ENCODE data around the gene CTR9.

The CTR9 gene

DNA sequence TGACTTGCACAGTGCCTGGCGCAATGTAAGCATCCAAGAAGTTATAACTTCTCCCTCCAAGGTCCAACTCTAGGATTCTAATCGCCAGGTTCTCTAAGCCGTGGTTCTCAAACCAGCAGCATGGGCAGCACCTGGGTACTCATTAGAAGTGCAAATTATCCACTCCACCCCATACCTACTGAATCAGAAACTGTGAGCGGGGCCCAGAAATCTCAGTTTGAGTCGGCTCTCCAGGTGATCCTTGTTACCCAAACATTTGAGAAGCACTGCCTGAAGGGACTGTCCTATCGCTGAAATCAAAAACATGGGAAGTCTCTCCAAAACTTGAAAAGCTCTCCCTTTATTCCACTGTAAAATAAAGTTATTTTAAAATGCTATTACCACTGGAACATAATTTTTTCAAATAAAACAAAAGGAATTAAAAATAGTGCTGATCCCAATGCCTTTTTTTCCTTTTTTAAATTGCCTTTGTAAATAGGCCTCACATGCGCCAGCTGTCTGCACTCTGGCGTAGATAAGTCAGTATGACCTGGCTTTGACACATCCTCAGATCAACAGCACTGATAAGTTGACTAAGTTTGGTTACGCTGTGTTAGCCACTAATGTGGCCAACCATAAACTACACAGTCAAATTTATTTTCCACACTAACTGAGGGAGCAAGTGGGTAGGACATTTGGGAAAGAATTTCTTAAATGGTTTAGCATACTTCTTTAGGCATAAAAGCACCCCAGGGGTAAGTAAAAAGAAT lies 8.4 kb upstream of the CTR9 start:
- no peak for DNase-seq (ENCODE audit: low read depth in 2 of 2)

DNA sequence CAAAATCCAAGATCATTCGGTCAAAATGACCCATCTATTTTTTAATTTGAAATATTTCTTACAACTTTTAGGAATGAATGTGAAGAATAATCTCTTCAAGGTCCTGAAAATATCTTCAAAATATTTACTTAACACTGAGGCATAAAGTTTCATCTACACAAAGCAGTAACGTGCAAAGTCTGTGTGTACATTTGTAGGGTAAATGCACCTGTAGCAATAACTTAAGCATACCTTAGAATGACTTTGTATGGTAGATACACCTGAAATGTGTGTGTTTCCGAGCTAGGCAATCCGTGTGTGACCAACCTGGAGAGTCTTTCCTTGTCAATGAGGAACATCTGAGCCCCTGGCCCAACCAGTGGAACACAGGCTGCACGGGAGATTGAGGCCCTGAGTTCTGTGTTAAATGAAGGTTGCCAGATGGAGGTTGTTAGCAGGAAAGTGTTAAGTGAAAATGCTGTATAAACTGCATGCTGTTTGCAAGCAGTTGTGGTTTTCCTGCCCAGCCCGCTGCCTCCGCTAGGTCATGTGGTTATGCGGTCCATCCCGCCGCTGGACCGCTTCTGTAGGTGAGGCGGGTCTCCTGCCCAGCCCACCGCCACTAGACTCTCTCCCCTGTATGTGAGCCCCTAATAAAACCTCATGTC lies 7.6 kb upstream of the CTR9 start:
- DNase-seq (ENCODE audit: low read depth in 2 of 2): no peak

DNA sequence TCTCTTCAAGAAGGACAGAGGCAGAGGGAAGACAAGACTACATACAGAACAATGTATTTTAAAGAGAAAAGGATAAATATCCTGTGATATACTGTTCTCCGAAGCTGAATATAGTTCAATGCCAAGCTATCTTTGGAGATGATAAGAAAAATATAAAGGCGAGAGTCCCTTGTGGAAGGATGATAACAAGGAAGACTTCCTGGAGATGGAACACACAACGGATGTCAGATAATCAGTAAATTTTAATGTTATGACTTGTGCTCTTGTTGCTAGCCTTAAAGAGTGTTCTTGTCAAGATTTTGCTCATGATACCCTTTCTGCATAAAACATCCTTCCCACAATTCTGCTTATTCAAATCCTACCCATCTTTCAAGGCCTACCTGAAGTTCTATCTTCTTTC lies 6.8 kb upstream of the CTR9 start:
- no peak for DNase-seq (ENCODE audit: low read depth in 2 of 2)

DNA sequence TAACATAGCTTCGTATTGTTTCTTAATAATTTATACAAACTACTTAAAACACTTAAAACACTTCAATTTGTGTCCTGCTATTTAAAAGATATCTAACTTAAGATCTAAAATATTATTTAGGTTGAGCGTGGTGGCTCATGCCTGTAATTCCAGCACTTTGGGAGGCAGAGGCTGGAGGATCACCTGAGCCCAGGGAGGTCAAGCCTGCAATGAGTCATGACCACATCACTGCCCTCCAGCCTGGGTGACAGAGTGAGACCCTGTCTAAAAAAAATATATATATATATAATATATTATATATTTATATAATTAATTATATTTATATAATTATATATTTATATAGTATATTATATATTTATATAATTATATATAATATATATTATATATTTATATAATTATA lies 4.2 kb upstream of the CTR9 start:
- no peak for DNase-seq (ENCODE audit: low read depth in 2 of 2)

DNA sequence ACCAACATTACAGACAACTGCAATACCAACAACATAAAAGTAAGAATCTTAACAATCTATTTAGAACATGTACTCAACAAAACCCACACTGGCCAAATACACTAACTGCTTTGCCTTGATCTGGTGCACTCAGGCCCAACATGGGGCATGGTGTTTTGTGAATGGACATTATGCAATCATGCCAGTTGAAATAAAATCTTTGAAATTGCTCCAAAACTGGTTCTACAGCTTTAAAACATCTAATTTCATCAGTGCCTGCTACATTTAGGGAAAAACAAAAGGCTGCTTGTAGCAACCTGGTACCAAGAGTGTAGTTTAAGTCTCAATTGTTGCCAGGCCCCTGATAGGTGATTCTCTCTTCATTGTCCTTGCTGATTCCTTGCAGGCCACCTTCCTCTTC lies 3.3 kb upstream of the CTR9 start:
- no peak for DNase-seq (ENCODE audit: low read depth in 2 of 2)

DNA sequence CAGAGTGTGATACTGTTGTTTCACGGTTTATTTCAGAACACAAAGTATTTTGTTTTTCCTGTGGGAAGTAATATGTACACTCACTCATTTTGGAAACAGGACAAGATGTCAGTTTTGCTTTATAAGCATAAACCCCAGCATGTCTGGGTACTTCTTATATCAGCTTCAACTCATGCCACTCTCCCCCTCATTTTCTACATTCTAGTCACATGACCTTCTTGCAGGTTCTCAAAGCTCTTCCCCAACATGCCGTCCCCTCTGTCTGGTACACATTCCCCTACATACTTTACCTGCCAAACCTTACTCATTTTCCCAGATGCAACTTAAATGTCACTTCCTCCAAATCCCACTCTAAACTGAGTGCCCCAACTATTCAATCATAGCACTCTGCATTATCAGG lies 1.6 kb upstream of the CTR9 start:
- DNase-seq (ENCODE audit: low read depth in 2 of 2): no peak

DNA sequence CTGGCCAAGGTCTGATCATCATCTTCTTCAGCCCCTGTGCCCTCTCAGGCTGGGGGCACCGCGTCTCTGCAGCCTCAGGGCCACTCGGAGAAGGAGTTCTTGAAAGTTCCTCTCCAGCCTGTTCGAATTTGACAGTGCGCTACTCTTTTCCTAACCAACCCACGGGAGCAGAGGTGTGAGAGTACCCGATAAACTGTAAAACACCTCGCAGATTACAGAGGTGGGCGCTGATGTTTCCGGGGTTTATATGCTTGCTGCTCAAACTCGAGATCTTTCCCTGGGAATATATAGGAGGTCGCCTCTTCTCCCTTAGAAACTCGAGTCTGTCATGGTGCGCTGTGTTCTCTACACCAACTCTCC lies 515 bp downstream of the CTR9 start:
- DNase-seq (ENCODE audit: low read depth in 2 of 2): no peak

DNA sequence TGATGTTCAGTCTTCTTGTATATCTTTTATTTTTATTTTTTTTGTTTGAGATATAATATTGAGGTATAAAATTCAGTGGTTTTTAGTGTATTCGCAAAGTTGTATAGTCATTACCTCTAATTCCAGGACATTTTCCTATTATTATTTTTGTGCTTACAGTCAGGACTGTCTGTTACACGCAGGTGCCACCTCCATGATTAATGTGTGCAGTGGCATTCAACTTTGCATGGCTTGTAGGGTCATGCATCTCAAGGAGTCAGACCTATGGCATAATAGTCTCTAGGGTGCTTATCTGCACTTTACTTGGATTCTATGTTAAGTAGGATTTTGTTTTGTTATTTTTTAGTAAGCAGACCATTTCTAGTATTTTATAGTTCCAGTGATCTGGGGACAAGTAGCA lies 1.0 kb downstream of the CTR9 start:
- DNase-seq (ENCODE audit: low read depth in 2 of 2): no peak

DNA sequence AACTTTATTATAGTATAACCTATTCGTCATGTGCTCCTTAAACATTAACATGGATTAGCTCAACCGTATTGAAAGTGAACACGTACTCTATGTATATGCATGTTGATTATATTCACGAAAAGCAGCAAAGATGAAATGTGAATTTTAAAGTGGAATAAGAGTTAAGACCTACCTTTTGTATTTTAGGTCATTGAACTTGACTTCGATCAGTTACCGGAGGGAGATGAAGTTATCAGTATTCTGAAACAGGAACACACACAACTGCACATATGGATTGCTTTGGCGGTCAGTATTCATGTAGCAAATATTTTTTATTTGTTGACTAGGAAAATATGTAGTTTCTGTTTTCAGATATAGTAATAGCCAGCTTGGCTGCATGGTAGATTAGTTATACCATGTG lies 1.4 kb downstream of the CTR9 start:
- DNase-seq (ENCODE audit: low read depth in 2 of 2): no peak

DNA sequence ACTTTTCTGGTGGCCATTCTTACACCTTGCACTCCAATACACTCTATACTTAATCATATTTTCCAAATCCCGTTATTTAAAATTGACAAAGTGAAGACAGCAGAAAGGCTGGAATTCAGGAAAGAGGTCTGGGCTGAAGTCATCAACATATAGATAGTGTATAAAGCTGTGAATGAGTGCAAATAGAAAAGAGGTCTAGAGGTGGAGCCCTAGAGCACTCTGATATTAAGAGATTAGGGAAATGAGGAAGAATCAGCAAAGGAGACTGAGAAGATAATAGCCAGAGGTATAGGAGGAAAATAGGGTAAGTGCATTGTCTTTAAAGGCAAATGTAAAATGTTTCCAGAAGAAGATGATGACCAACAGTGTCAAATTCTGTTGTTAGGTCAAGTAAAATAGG lies 7.9 kb downstream of the CTR9 start:
- no peak for DNase-seq (ENCODE audit: low read depth in 2 of 2)

DNA sequence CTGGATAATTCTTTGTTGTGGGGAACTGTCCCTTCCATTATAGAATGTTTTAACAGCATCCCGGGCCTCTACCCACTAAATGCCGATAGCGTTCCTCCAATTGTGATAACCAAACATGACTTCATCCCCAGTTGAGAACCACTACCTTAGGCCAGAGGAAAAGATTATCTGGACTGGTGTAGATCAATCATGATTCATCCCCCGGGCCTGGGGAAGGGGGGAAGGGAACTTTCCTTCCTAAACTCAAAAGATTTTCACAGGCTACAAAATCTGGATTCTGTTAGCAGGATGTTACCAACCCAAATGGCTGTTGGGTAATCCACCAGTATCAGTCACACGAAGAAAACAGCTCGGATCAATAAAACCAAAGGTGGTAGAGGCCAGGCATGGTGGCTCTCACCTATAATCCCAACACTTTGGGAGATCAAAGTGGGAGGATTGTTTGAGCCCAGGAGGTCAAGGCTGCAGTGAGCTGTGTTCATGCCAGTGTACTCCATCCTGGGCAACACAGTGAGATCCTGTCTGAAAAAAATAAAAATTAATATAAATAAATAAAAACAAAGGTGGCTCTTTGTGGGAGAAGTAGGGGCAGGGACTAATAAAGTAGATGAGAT lies 10.1 kb downstream of the CTR9 start:
- DNase-seq (ENCODE audit: low read depth in 2 of 2): no peak

DNA sequence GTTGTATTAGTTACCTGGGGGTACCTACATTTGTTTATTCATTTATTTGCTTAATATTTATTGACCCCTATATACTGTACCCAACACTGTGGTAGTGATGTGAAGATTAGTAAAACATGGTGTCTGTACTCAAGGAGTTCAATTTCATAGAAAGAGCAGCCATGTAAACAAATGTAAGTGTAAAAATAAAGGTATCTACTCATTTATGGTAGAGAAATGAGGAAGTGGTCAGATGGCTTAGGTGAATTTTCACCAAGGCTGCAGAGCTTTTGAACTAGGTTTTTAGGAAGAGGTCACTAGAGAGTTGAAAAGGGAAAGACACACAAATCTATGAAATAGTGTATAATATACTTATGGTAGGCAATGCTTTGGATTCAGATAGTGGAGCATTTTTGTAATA lies 11.1 kb downstream of the CTR9 start:
- DNase-seq (ENCODE audit: low read depth in 2 of 2): no peak

DNA sequence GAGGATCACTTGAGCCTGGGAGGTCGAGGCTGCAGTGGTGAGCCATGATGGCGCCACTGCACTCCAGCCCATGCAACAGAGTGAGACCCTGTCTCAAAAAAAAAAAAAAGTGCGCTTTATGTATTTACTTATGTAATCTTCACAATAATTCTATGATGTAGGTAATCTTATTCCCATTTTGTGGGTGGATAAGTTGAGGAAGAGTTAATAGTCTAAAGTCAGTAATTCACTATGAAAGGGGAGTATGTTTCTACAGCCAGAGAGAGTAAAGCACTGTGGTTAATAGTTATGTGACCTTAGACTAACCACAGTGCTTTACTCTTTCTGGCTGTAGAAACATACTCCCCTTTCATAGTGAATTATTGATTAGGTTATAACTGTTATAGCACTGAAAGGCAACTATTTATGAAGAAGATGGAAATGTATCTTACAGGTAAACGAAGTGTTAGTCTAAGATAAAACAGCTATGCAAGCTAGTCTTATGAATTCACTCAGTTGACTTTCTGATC lies 11.9 kb downstream of the CTR9 start:
- no peak for DNase-seq (ENCODE audit: low read depth in 2 of 2)

DNA sequence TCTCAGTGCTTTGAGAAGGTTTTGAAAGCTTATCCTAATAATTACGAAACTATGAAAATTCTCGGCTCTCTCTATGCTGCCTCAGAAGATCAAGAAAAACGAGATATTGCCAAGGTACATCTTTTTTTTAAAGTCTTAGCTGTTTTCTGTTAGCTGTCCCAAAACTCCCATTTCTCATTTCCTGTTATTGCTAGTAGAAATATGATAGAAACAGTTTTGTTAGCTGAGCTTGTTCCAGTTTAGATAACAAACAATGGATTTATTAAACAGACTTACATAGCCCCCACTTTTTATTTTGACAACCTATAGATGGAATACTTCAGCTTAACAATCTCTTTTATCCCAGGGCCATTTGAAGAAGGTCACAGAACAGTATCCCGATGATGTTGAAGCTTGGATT lies 12.7 kb downstream of the CTR9 start:
- no peak for DNase-seq (ENCODE audit: low read depth in 2 of 2)

DNA sequence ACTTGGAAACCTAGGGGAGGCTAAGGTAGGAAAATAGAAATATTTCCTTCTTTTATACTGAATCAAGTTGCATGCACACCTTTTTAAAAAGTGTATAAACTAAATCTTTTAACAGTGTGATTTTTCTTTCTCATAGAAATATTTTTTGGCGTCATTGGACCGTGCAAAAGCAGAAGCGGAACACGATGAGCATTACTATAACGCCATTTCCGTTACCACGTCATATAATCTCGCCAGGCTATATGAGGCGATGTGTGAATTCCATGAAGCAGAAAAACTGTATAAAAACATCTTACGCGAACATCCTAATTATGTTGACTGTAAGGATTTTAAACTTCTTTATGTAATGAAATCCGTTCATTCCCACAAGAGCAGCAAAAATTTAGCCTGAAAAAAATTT lies 13.4 kb downstream of the CTR9 start:
- DNase-seq (ENCODE audit: low read depth in 2 of 2): no peak

DNA sequence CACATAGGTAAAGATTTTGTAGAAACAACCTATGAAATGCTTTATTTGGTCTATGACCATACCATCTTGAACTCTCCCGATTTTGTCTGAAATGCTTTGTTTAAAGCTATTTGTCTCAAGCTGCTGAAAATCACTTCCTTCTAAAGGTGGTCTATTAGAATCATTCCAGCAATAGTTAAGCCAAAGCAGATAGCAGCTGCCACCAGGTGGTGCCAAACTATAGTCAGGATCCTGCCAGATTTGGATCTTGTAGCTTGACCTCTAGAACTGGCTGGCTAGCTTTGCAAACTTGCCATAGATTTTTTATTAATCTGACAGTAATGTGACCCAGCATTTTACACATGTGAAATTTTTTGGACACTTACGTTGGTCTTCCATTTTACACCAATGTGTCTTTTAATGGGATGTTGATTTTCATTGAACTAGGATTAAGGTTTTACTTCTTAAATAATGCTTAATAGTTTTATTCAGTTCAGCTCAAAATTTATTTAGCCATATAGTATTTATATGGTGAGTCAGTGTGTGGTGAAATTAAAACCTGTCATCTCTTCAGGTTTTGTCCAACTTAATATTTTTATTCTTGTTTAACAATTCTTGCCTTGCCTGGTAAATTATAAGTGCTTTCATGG lies 19.7 kb downstream of the CTR9 start:
- no peak for DNase-seq (ENCODE audit: low read depth in 2 of 2)

DNA sequence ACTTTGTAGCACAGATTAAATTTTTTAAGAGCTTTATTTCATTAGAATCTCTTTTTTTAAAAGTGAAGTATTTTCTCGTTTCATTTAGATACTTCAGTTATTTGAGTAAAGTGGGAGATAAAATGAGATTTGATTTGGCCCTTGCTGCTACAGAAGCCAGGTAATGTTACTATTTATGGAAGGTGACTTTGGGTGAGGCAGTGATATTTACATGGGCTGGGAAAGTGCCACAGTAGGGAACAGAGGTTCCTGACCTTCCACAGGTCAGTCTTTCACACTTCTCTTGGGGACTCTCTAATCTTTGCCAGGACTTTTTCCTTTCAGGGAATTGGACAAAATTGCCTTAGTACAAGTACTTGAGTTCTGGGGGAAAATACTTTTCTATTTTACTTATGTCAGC lies 20.4 kb downstream of the CTR9 start:
- DNase-seq (ENCODE audit: low read depth in 2 of 2): no peak

DNA sequence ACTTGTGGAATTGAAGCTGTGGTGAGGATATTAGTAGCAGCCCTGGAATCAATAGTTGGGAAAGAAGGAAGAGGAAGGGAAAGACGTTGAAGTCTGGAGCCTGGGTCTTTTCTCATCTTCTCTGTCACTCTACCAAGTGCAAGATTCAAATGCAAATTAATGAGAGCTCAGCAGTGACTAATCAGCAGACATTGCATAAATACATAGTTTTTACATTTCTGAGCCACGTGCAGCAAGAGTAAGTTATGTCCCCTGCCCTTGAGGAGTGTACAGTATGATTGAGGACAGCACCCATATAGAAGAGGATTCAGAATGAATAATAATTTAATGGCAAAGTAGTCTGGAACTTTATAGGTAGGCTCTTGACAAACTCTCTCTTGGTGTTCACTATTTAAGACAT lies 23.8 kb downstream of the CTR9 start:
- no peak for DNase-seq (ENCODE audit: low read depth in 2 of 2)

DNA sequence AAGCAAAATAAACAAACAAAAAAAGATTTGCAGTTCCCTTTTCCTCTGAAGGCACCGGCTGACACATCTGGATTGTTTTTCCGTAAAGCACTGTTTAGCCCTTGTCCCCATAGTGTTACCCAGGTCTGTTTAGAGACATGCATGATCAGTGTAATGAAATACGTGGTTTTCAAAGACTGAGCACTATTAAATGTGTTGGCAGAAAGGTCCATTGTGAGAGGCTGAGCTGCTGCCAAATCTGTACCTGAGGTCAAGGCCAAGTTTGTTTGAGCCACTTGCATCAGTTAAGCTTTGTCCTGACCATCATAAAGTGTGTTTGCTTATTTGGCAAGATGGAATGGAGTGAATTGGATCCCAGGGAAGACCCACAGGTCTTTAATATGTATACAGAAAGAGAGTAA lies 26.3 kb downstream of the CTR9 start:
- DNase-seq (ENCODE audit: low read depth in 2 of 2): no peak

DNA sequence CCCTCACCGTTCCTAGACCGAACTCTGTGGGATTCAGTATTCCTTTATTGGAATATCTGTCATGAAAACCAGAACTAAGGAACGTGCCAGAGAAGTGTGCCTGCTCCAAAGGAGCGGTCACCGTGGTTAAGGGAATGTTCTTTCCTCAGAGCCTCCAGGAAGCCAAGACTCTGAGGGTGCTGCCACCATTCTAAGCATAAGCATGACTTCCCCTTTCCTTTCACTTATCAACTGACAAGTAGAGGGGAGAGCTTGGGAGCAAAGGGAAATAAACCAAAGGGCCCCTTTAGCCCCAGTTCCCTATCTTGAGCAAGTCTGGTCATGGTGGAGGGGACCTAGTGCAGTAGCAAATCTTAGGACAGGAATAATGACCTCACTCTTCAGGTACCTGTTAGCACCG lies 26.8 kb downstream of the CTR9 start:
- DNase-seq (ENCODE audit: low read depth in 2 of 2): no peak

DNA sequence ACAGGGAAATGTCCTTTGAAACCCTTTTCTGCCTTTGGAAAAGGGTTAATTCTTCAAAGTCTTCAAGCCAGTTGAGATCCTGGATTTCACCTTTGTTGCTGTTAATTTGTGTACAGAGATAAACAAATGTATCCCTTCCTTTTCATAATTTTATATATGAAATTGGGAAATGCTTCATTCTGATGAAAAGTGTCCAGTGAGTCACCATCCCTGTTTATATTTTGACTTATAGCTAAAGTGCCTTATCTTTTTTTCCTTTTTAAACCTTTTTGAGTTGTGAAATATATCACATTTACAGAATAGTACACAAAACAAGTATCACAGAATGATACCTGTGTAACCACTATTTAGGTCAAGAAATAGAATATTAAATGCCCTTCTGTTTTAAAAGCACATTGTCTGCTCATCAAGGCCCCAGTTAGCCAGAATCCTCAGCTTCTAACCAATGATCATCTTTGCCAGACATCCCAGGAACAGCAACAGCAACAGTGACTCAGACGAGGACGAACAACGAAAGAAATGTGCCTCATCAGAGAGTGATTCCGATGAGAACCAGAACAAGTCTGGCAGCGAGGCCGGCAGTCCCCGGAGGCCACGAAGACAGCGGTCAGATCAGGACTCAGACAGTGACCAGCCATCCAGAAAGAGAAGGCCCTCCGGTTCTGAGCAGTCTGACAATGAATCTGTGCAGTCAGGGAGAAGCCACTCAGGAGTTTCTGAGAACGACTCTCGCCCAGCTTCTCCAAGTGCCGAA lies 27.3 kb downstream of the CTR9 start:
- DNase-seq (ENCODE audit: low read depth in 2 of 2): no peak

DNA sequence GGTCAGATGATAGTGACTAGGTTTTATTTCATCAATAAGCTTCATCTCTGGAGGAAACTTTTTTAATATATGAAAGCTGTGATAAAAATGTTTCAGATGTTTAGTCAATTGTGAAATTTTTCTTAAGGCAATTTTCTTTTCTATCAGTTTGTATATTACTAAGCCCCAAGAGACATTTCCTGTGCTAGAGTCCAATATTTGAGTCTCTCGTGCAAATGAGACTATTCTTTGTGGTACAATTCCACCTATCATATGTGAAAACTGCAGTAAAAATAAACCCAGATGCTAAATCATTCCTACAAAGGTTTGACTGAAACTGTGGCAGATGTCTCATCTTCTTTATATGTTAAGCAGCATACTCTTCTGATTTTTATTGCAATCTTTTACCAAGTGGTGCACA lies 28.0 kb downstream of the CTR9 start:
- DNase-seq (ENCODE audit: low read depth in 2 of 2): no peak

All from activated CD4-positive, alpha-beta T cell treated with anti-CD3 and anti-CD28 coated beads for 24 hours (primary cell).